Panc1 (cell line): ENCODE data around the gene ARHGEF12. TPM values are rescaled to one million over a fixed set of nuclear protein-coding genes. Genes with fewer than 3 reads are reported as not detected.

ENCODE experiments used
- ATAC-seq: fragments of 200-7000 bp; cut with Tn5 transposase; 2 replicates; pipeline ENCODE4 v1.9.1; 2020; ENCODE audit warnings: mild to moderate bottlenecking, moderate library complexity
- BruUV-seq: library from RNA; stranded (reverse); fragments of 400-500 nt; replicated peaks from 2 replicates; lab custom pipeline; 2021; lab: Mats Ljungman, UMichigan
- CTCF ChIA-PET: fragments of 300-600 bp; sonication (Branson Sonifier 250); formaldehyde crosslinking; loops from one replicate; lab custom pipeline; 2022; ENCODE audit warnings: antibody characterized with exemption; lab: Charles Lee
- POLR2A ChIA-PET: fragments of 300-600 bp; sonication (Branson Sonifier 250); formaldehyde crosslinking; loops from one replicate; lab custom pipeline; 2022; ENCODE audit warnings: antibody characterized with exemption; lab: Charles Lee
- DNase-seq: peaks from one replicate; pipeline ENCODE4 v3.0.0-alpha.2; 2010; ENCODE audit warnings: low read depth, low spot score
- H3K27ac ChIP-seq: 2 replicates; pipeline ENCODE4 v1.5.1; 2011; ENCODE audit warnings: mild to moderate bottlenecking, low read length, inconsistent platforms
- H3K27me3 ChIP-seq: fragments of 200-500 bp; sonication (Bioruptor generic); 2 replicates; pipeline ENCODE4 v1.6.0; 2014; ENCODE audit warnings: low read length, inconsistent platforms; ENCODE audit not compliant: control insufficient read depth, insufficient read depth
- H3K36me3 ChIP-seq: fragments of 200-500 bp; sonication (Bioruptor generic); 2 replicates; pipeline ENCODE4 v1.5.1; 2014; ENCODE audit warnings: inconsistent platforms, mild to moderate bottlenecking, low read length, moderate library complexity; ENCODE audit not compliant: control insufficient read depth, insufficient read depth
- H3K4me1 ChIP-seq: 2 replicates; pipeline ENCODE4 v1.5.1; 2011; ENCODE audit warnings: inconsistent platforms, mild to moderate bottlenecking, low read length, moderate library complexity; ENCODE audit not compliant: control insufficient read depth, insufficient read depth
- H3K4me3 ChIP-seq, 2 experiments: 2 replicates each; pipeline ENCODE4 v1.5.1; 2011 to 2012; ENCODE audit warnings: low read depth in 2 of 2, low read length in 2 of 2, mild to moderate bottlenecking in 2 of 2, inconsistent platforms in 1 of 2, moderate library complexity in 1 of 2
- H3K9me3 ChIP-seq: fragments of 200-500 bp; sonication (Bioruptor generic); 2 replicates; pipeline ENCODE4 v1.5.1; 2014; ENCODE audit warnings: low read depth, mild to moderate bottlenecking, inconsistent platforms, low read length, moderate library complexity; ENCODE audit not compliant: control insufficient read depth, insufficient read depth
- CTCF ChIP-seq: fragments of 450-650 bp; IDR thresholded peaks from 2 replicates; pipeline ENCODE4 v1.5.1; 2017; ENCODE audit warnings: mild to moderate bottlenecking
- POLR2AphosphoS5 ChIP-seq: IDR thresholded peaks from 2 replicates; pipeline ENCODE4 v1.6.1; 2012; ENCODE audit warnings: mild to moderate bottlenecking, low read depth, low read length, moderate library complexity
- REST ChIP-seq, 2 experiments: IDR thresholded peaks; 2 replicates each; pipeline ENCODE4 v1.6.1; 2011 to 2012; ENCODE audit warnings: low read depth in 2 of 2, control low read depth in 1 of 2, low read length in 1 of 2, mild to moderate bottlenecking in 1 of 2, moderate library complexity in 1 of 2; ENCODE audit not compliant: insufficient read depth in 1 of 2
- SIN3A ChIP-seq: IDR thresholded peaks from 2 replicates; pipeline ENCODE4 v1.6.1; 2012; ENCODE audit warnings: low read depth, mild to moderate bottlenecking, low read length, moderate library complexity, borderline replicate concordance; ENCODE audit not compliant: insufficient read depth
- TCF7L2 ChIP-seq: IDR thresholded peaks from 2 replicates; pipeline ENCODE4 v1.6.1; 2011; ENCODE audit warnings: mild to moderate bottlenecking, low read depth, low read length, inconsistent platforms
- in situ Hi-C: cut with HindIII; loops from 2 replicates; pipeline ENCODE4 v1.10.0; 2016; ENCODE audit warnings: low sequenced_read_pairs, low pct_unique_long_range_greater_than_20kb
- intact Hi-C: fragments of 100-400 bp; cut with micrococcal nuclease; formaldehyde crosslinking; loops from one replicate; pipeline ENCODE4 v1.10.0; 2022; ENCODE audit not compliant: unreplicated experiment
- total RNA-seq: library from RNA; stranded (reverse); gene quantifications from one replicate; pipeline ENCODE4 v1.2.1, GENCODE V29; 2021; ENCODE audit not compliant: unreplicated experiment

ARHGEF12 gene
- total RNA-seq, 1 experiment from 2014 or later: 182 TPM

- POLR2A ChIA-PET: interaction anchor here (1.2 kb wide), 1 partner anchor 88 kb away, joined by 3 read pairs; no protein-coding TSS in a partner anchor
- H3K4me3 ChIP-seq: peak overlapping the region; percentile 85 to 96
- H3K9me3 ChIP-seq: no peaks in the 10 kb centered on the region
- H3K27ac ChIP-seq: peak overlapping the region; percentile 91
- DNase-seq (no peak), ATAC-seq (peak; percentile 59)
- in situ Hi-C loops: no loop called here
- H3K4me1 ChIP-seq: peaks cover 52% of the 10 kb centered on the region
- no peaks in the 10 kb centered on the region for H3K36me3 ChIP-seq
- no TSS peak for BruUV-seq
- CTCF ChIA-PET: interaction anchor here (0.6 to 1.3 kb wide), 2 partner anchors 39 to 95 kb away, joined by 3 to 8 read pairs; no protein-coding TSS in a partner anchor
- intact Hi-C loops: loop anchor here (1.0 to 2.0 kb wide), 2 partner anchors 64 to 96 kb away; no protein-coding TSS in a partner anchor
- H3K27me3 ChIP-seq: no peaks in the 10 kb centered on the region
- TF ChIP-seq CTCF: no peak
- 0 out of 2 replicates have a peak, but pooled peaks have one; percentile 88 for TF ChIP-seq SIN3A
- TF ChIP-seq POLR2AphosphoS5: no peak
- no peak for TF ChIP-seq REST (IDR thresholded peaks at IDR 0.05; ENCODE audit: insufficient read depth in 1 of 2, low read depth in 2 of 2, low read length in 1 of 2)
Observed at GRCh38 chr11:120336641-120337354, 585 bp downstream of the ARHGEF12 start.

GRCh38 chr11:120337355-120338106, 1.3 kb downstream of the ARHGEF12 start:
- H3K4me1 ChIP-seq: peaks cover 52% of the 10 kb centered on the region
- no peak for ATAC-seq
- CTCF ChIA-PET: interaction anchor here (0.6 to 1.3 kb wide), 2 partner anchors 40 to 94 kb away, joined by 3 to 8 read pairs; no protein-coding TSS in a partner anchor
- peak overlapping the region; percentile 91 for H3K27ac ChIP-seq
- intact Hi-C loops: loop anchor here (1.0 to 2.0 kb wide), 2 partner anchors 63 to 95 kb away; no protein-coding TSS in a partner anchor
- H3K9me3 ChIP-seq: no peaks in the 10 kb centered on the region
- DNase-seq: no peak
- no TSS peak for BruUV-seq
- no peaks in the 10 kb centered on the region for H3K36me3 ChIP-seq
- in situ Hi-C loops: no loop called here
- H3K4me3 ChIP-seq: peak overlapping the region; percentile 85 to 96
- POLR2A ChIA-PET: interaction anchor here (1.2 kb wide), 1 partner anchor 87 kb away, joined by 3 read pairs; no protein-coding TSS in a partner anchor
- no peaks in the 10 kb centered on the region for H3K27me3 ChIP-seq
- TF ChIP-seq POLR2AphosphoS5 (no peak), SIN3A (no peak), TCF7L2 (no peak), REST (IDR thresholded peaks at IDR 0.05; ENCODE audit: insufficient read depth in 1 of 2, low read depth in 2 of 2, low read length in 1 of 2) (no peak), CTCF (no peak)
